Dermis microvascular lymphatic vessel endothelial cell (primary cell): ENCODE data around the gene CFAP46. TPM values are rescaled to one million over a fixed set of nuclear protein-coding genes. Genes with fewer than 3 reads are reported as not detected.
"Not testable (repeated sequence)": the region's sequence is repeated elsewhere in the genome, so short reads cannot be mapped to it uniquely, and the experiment has no call there.

Source experiments
- DNase-seq, 2 donors: peaks; one replicate each; pipeline versions ENCODE4 v3.0.0 to v3.0.0-alpha.2; 2010; ENCODE audit warnings: low read depth in 2 of 2
- total RNA-seq: library from RNA; depleted of rRNA; stranded (reverse); fragments of >200 nt; gene quantifications from 2 replicates; pipeline ENCODE4 v1.2.1, GENCODE V29; 2014

The CFAP46 gene
- total RNA-seq, 1 donor from 2014 or later: 1.2 TPM

GRCh38 chr10:132945125-132945893 is 2.9 kb upstream of the CFAP46 start:
- no peak for DNase-seq

GRCh38 chr10:132944510-132944909 is 2.1 kb upstream of the CFAP46 start:
- no peak for DNase-seq

DNA sequence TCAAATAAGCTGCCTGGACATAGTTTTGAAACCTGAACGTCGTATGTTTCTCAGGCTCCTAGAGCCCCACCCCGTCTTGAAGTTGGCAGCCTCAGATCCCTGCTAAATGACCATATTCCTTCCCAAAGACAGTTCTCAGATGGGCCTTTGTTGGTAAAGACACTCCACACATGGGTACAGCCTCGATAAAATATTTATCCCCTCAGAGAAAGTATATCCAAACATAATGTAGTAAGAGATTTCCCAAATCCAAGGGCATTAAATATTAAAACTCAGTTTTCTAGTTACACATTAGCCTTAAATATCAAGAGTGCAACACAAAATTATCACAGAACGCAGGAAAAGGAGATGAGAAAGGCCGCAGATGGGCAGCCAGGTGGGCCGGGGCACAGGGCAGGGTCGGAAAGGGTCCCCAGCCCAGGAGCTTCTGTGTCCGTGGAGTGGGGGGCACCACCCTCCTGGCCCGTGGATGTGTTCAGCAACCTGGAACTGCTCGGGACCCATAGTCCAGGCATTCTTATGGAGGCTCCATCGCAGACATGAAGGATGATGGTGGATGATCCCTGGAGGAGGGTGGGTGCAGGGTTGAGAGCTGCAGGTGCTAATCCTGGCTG is 1.5 kb upstream of the CFAP46 start:
- DNase-seq: no peak

- DNase-seq: no peak
Measured at GRCh38 chr10:132943058-132943790, 854 bp upstream of the CFAP46 start.

DNA sequence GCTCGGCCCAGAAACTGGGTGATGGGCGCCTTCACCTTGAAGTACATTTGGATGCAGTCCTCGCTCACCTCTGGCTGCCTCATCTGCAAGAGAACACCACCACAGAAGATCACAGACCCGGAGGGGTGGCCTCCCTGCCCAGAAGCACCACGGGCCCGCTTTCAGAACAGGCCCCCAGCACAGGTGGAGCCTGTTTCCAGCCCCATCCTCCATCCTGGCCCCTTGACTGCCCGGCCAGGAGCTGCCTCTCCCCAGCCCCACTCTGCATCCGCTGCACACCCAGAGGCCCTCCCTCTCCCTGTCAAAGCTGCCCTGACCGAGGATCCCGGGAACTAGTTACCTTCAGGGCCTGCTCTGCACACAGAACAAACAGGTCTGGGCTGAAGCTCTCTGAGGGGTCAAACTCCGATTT is 724 bp downstream of the CFAP46 start:
- DNase-seq: no peak

DNA sequence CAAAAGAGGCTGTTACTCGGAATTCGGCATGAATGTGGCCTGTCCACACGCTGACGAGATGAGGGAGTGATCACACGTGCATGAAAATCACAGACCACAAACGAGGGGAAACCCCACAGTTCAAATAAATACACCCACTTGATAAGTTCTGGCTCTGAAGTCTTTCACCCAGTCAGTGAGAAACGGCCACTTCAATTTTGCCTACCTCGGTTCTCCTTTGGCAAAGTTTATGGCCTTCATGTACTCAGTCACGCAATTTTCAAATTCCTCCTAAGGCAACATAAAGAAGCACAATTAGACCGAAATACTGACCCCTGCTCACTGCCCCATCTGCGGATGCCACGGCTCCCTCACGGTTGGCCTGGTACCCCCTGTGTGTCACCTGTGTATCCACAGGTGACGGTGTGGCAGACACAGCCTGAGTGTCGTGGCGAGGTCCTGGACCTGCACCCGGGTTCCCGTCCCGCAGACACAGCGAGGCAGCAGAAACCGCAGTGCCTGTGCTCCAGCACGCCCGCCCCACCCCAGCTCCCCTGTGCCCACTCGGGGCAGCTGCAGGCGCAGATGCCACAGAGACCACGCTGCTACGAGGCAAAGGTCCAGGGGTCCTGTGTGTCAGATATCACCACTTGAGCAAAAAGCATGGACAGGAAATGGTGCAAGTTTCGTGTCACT is 1.4 kb downstream of the CFAP46 start:
- no peak for DNase-seq

- peak in 1 of 2 donors; percentile 40 for DNase-seq
Measured at GRCh38 chr10:132939957-132940790, 2.2 kb downstream of the CFAP46 start.

DNA sequence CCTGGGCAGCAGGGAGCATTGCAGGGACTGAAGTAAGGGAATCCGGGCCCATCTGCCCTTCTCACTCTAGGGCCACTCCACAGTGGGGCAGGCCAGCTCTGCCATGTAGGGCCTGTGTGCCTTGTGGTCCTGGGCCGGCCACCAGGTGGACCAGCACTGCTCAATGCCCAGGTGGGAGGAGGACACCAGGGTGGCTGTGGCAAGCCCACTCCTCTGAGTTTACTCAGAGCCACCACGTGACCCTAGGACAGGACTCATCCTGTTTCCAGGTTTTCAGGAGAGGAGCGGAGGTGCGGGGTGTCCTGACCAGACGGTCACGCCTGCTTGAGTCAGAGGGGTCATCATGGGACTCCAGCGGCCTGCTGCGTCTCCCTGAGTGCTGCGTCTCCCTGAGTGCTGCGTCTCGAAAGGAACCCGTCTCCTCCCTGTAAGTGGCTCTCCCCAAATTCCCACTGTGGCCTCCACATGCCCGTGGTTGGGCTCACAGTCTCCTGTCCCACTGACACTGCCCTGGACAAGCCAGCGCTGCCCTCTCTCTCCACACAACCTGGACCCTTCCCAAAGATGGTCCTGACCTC is 2.9 kb downstream of the CFAP46 start:
- DNase-seq: no peak

DNA sequence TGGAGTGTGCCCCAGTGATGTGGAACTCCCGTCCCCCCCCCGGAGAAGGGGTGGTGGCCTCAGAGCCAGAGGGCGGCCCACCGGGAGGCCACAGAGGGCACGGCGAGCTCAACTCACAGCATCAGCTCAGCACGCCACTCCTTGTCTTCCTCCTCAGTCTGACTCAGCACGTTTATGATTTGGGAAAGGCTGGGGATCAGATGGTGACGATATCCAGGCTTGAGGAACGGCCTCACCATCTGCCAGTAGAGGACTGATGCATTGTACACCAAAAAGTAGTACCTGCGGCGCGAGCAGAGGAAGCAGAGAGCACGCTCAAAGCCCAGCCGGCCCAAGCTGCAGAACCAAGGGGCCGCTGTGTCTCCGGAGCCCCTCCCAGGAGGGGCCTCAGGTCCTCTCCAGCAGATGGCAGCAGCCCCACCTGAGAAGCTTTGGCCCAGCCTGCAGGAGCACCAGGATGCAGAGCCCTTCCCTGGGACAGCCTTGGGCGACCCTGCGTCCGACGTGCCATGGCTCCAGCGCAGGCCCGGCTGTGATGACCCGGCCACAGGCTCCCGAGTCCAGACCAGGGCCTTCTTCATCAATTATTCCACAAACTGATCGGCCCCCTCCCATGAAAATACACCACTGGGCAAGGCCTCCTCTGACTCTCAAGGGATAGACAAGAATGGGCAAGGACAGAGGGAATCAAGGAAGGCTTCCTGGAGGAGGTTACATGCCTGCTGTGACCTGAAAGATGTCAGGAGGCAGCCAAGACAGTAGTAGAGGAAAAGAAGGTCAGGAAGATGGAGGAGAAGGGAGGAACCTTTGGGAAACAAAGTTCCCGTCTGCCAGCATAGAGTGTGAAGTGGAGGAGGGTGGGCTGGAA is 3.7 kb downstream of the CFAP46 start:
- DNase-seq: peak in 1 of 2 donors; percentile 17

DNA sequence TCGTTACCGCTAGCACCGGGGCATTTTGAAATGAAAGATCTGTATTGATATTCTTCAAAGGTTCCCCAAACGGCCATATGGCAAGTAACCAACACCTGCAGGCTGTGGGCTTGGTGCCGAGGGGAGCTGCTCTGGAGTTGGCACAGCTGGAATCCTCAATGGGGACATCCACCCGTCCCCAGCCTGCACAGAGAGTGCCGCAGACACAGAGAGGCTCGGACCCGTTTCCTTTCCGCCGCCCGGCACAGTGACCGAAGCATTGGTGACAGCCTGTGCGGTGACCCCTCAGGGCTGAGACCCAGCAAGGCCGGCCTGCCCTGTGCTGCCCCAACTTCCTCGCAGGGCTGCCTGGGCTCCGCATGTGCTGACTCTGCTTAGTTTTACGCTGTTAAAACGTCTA is 4.5 kb downstream of the CFAP46 start:
- DNase-seq: no peak

DNA sequence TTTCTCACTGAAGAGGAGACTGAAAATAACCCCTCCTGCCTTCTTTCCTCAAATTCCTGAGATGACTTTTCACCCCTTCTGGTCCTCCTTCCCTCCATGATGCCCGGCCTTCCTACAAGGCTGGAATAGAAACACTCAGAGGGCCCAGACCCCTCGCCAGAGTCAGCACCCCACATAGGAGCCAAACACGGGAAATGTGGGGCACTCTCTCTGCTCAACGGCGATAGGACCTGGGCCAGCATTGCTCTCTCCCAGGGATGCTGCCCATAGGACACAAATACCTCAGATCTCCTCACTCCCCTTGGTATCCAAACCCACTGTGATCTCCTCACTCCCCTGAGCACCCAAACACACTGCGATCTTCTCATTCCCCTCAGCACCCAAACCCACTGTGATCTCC is 7.4 kb downstream of the CFAP46 start:
- no peak for DNase-seq

DNA sequence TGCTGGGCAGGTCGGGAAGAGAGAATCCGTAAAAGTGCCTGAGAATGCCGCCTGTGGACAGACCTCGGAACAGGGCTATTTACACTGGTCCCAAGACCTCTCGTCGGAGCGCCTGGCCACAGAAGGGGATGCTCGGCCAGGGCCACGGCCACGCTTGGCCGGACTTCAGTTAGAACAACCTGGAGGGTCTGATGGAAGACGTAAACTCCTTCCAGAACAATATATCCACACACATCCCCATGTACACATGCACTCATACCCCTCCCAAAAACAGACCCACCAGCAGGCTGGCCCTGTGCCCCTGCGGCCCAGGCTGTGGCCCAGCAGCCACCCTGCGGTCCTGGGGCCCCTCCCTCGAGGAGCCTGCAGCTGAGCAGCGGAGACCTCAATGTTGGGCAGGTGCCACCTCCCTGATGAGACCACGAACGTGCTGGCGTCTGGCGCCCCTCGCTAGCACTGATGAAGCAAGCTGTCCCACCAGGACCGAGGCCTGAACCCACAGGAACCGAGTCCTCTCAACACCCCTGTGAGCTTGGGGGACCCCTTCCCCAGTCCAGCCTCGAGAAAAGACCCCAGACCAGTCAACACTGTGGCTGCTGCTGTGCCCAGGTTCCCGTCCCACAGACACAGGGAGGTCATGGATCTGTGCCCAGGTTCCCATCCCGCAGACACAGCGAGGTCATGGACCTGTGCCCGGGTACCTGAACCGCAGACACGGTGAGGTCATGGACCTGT is 8.9 kb downstream of the CFAP46 start:
- no peak for DNase-seq

- DNase-seq: no peak
Measured at GRCh38 chr10:132932461-132933307, 9.7 kb downstream of the CFAP46 start.

GRCh38 chr10:132931258-132932250 is 10.8 kb downstream of the CFAP46 start:
- DNase-seq: not testable (repeated sequence)

DNA sequence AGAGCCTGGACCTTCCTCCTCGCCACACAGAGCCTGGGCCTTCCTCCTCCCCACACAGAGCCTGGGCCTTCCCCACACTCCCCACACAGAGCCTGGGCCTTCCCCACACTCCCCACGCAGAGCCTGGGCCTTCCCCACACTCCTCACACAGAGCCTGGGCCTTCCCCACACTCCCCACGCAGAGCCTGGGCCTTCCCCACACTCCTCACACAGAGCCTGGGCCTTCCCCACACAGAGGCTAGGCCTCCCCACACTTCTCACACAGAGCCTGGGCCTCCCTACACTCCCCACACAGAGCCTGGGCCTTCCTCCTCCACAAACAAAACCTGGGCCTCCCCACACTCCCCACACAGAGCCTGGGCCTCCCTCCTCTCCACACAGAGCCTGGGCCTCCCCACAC is 11.7 kb downstream of the CFAP46 start:
- not testable (repeated sequence) for DNase-seq

GRCh38 chr10:132929953-132930548 is 12.3 kb downstream of the CFAP46 start:
- no peak for DNase-seq
